ENCODE measurements around the gene FBXW12.
A peak's percentile ranks its signal among the peaks of the same experiment; 100 is the strongest.
"Not testable (repeated sequence)": the region's sequence is repeated elsewhere in the genome, so short reads cannot be mapped to it uniquely, and the experiment has no call there.

Gene FBXW12

DNA sequence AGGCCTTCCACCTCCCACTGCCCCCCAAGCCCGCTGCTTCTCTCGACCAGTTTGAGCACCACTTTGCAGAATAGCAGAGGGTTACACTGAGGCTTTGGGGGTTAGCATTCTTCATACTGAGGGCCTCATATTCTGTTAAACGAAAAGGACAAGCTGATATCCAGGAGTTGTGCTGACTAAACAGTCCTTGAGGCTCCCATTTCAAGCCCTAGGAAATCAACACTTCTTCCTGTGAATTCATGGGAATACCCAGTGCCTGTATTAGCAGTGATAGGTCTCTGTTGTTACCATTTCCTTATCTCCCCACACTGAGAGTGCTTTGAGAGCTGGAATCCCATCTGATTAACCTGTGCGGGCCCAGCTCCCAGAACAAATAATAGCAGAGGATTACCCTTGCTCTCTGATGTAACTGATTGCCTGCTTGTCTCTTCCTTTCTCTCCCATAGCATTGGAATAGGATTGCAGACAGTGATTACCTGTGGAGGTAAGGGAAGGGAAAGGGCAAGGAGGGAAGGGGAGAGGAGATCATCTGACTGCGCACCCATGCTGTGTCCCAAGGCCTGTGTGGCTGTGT, 930 bp downstream of the FBXW12 start:
- DNase-seq: no peak

GRCh38 chr3:48387634-48388033, 15.6 kb downstream of the FBXW12 start:
- DNase-seq: no peak

DNA sequence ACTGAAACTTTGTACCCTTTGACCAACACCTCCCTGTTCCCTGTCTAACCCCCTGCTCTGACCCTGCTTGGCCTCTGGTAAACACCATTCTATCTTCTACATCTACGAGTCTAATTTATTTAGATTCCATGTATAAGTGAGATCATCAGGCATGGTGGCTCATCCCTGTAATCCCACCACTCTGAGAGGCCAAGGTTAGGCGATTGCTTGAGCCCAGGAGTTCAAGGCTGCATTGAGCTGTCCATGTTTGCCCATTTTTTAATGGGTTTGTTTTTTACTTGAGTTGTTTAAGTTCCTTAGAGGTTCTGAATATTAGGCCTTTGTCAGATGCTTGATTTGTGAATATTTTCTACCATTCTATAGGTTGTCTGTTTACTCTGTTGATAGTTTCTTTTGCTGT, 16.9 kb downstream of the FBXW12 start:
- DNase-seq: no peak

DNA sequence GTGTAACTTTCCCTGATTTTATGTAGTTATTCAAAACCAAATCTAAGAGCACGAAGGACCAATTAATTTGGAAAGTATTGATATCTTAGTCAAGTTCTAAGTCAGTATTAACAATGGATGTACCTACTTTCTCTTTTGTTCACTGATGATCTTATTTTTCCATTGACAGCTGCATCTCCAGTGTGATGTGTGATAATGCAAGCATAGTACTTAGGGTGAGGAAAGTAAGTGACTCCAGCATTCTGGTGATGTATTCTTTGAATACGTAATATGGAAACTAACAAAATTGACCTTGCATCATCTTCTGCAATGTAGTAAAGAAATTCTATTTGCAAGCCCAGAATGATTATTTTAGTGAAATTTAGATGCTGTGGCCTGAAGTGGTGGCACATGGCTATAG, 22.4 kb downstream of the FBXW12 start:
- no peak for DNase-seq

GRCh38 chr3:48395714-48396113, 23.7 kb downstream of the FBXW12 start:
- peak; percentile 21 for DNase-seq

GRCh38 chr3:48397767-48398681, 26.0 kb downstream of the FBXW12 start:
- no peak for DNase-seq

- DNase-seq: peak; percentile 46
These were observed 26.8 kb downstream of the FBXW12 start for GRCh38 chr3:48398701-48399386.

GRCh38 chr3:48399387-48400172, 27.6 kb downstream of the FBXW12 start:
- DNase-seq: peak; percentile 46

GRCh38 chr3:48400824-48401433, 28.9 kb downstream of the FBXW12 start:
- peak; percentile 81 for DNase-seq

DNA sequence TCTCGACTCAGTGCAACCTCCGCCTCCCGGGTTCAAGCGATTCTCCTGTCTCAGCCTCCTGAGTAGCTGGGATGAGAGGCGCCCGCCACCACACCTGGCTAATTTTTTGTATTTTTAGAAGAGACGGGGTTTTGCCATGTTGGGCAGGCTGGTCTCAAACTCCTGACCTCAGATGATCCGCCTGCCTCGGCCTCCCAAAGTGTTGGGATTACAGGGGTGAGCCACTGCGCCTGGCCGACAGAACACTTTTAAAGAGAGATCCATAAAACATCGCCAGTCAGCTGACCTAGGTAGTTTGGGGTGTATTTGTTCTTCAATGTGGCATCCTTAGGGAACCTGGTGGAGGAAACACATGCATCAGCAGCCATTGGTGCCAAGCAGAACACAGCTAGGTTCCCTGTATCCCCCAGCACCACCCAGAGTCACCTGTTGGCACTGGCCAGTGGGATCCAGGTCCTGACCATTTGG, 29.4 kb downstream of the FBXW12 start:
- not testable (repeated sequence) for DNase-seq

GRCh38 chr3:48402281-48402732, 30.3 kb downstream of the FBXW12 start:
- DNase-seq: peak; percentile 49

DNA sequence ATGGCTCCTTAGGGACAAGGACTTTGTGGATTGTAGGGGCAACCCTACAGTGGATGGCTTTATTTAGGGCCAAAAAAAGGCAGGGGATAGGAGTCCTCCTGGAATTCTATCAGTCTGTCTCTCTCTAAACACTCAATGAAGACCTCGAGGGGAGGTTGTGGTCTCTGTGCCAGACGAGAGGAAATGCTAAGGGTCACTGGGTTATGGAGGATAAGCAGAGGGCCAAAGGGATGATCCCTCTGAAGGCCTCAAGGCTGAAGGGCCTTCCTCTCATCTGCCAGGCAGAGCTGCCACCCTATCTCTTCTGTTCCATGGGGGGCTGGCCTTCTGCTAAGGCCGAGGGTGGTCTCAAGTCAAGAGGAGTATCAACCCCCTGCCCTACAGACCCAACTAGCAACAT, 30.9 kb downstream of the FBXW12 start:
- no peak for DNase-seq

- DNase-seq: peak; percentile 33
These were observed 31.8 kb downstream of the FBXW12 start for GRCh38 chr3:48403533-48404439.

DNA sequence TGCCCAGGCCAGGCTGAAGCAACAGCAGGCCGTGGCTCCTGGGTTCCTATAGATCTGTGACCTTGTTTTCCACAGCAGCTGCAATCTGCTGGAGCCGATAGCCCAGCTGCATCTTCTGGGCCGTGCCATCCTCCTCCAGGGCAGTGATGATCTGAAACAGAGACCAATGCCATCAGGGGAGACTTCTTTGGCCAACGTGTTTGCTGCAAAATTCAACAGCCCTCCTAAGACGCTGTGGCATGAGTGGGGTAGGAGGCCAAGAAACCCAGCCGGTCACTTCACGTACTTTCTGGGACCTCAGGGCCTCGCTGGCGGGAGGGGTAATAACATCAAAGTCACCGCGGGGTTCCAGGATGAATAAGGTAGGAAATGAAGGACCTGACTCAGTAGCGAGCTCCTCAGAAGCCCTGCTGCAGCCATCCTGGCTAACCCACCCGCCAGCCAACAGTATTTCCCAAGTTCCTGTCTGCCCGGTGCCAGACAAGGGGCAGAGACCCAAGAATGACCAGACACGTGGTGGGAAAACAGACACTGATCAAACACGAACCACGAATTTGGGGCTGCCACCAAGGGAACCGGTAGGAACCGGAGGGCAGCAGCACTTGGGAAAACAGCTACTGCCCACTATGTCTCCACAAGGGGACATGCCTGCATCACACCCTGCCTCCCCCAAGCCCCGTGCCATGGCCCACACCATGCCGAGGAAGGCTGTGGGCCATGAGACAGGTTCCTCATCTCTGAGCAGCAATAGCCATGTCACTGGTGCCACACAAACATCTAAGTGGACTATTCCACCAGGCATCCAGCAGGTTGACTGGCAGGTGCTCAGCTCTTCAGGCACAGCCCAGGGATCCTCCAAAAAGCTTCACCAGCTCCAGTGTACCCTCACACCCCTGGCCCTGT, 32.7 kb downstream of the FBXW12 start:
- peak; percentile 45 for DNase-seq

- DNase-seq: peak; percentile 49
These were observed 33.4 kb downstream of the FBXW12 start for GRCh38 chr3:48405343-48405881.

GRCh38 chr3:48405971-48406370, 34.0 kb downstream of the FBXW12 start:
- no peak for DNase-seq

GRCh38 chr3:48406443-48407431, 34.7 kb downstream of the FBXW12 start:
- DNase-seq: no peak

- DNase-seq: peak; percentile 41
These were observed 35.6 kb downstream of the FBXW12 start for GRCh38 chr3:48407542-48408099.
